Erythroblast (primary cell): ENCODE measurements around the gene KIF1B.

Source experiments
- DNase-seq, 2 experiments: peaks; one replicate each; lab custom pipeline; 2025; lab: John Stamatoyannopoulos, UW
- GATA1 ChIP-seq: IDR thresholded peaks from 2 replicates; pipeline ENCODE4 v1.6.1; 2011; ENCODE audit warnings: low read depth, mild to moderate bottlenecking, control low read depth, low read length, moderate library complexity
- POLR2A ChIP-seq: IDR thresholded peaks from 2 replicates; pipeline ENCODE4 v1.6.1; 2011; ENCODE audit warnings: mild to moderate bottlenecking, low read length

KIF1B gene

DNA sequence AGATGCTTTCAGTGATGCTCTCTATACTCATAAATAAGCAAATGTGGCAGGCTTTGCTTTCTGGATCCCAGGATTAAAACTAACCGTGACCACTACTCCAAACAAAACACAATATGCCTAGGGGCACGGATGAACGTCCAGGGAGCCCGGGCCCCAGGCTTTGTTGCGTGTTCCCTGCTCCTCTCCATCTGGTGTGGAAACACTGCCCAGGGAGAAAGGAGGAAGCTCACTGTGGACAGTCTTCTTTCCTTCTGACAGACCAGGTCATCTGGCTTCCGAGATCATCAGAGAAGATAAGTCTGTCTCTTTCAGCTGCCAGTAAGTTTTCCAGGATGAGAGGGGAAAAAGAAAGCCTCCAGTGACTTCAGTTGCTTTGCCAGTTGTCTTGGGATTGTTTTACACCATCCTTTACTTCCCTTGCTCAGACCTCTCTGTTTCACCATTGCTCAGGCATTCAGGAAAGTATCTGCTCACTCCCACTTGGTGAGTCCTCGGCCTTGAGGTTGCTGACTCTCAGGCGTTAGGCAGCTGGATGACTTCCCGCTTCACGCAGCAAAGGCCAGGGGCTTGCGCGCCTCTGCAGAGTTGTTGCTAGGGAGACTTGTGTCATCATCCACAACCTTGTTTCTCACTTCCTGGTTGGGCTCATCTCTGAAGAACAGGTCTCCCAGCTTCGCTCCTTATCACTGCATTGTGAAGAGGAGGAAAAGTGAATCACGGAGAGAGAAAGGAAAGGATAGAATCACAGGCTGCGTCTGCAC is 167.9 kb downstream of the KIF1B start:
- TF ChIP-seq GATA1 (no peak), POLR2A (no peak)
- DNase-seq = peak in 1 of 2 experiments; percentile 21

DNA sequence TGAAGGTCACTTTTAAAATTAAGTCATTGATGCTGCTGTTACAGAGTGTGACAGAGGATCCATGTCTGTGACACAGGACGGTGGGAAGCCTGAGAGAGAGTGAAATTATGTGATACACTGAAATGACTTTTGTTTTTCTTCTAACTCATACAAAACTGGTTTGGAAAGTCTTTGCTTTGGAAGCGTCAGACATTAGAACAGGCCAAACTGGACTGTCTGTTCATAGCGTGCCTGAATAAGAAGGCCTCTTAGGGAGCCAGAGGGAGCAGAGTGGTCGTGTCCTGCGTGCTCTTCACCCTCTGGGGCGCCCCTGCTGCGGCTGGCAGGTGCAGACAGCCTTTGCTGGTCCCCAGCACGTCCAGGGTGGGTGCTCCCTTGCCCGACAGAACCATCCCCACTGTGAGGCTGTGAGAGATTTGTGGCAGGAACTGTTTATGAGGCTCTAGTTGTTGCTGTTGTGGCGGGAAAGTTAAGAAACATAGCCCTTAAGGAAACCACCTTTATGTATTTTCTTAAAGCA is 168.8 kb downstream of the KIF1B start:
- TF ChIP-seq GATA1 (no peak), POLR2A (no peak)
- no peak for DNase-seq

DNA sequence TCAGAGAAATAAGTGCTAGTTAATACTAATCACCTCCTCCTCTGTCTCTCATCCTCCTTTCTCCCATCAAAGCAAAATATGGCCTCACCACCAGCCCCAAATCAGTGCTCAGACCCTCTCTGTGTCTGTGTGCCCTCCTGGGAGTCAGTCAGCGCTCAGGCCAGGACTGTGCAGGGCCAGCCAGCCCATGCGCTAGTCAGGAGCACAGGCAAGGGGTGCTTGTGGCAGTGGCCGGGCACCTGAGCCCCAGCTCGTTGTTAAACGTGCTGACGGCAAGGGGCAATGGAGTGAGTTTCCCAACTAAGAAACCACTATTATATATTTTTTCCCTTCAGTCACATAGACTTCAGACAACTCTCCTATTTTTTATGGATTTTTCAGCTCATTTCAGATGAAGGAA is 169.3 kb downstream of the KIF1B start:
- TF ChIP-seq POLR2A = no peak
- no peak for TF ChIP-seq GATA1
- no peak for DNase-seq

DNA sequence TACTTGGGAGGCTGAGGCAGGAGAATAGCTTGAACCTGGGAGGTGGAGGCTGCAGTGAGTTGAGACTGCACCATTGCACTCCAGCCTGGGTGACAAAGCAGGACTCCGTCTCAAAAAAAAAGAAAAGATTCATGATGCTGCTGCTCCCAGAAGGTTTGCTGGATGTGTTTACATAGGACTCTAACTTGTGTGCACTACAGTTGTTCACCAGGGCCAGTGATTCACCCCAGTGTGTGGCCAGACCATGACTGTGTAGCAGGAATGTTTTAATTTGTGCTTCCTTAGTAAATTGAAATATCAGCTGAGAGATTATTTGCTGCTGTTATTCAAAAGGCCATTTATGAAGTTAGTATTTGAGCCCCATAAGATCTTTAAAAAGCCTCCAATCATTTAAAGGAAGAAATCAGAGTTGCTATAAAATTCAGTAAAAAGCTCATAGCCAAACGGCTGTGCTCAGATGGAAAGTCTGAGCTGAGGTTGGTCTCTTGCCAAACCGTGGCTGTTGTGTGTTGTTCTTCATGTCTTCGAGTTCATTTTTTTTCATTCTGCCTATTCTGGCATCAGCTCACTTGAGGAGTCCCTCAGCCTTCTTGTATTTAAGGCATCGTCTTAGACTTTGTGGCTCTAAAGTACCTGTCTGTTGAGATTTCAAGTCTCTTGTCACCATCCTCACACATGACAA is 170.4 kb downstream of the KIF1B start:
- no peak for DNase-seq
- TF ChIP-seq GATA1 (no peak), POLR2A (no peak)

DNA sequence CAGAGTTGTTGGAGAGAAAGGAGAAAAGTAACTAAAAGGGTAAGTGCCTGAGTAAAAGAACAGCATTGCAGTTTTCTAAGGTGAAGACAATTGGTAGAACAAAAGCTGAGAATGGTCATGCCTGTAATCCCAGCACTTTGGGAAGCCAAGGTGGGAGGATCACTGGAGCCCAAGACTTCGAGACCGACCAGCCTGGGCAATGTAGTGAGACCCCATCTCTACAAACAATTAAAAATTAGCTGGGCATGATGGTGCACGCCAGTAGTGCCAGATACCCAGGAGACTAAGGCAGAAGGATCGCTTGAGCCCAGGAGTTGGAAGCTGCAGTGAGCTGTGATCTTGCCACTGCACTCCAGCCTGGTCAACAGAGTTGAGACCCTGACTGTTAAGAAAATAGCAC is 173.3 kb downstream of the KIF1B start:
- no peak for DNase-seq
- TF ChIP-seq GATA1 (no peak), POLR2A (no peak)

DNA sequence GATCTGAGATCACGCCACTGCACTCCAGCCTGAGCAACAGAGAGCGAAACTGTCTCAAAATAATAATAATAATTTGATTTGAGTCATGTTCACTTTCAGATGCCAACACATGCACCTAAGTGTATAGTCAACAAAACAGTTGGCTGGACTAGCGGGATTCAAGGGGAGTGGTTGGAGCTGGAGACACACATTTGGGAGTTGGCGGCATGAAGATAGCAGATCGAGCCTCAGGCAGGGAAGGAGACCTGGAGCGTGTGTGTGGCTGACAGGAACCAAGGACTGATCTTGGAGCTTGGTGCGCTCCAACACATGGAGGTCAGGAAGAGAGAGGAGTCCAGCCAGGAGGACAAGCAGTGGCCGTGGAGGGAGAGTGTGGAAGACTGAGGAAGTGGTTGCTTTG is 173.8 kb downstream of the KIF1B start:
- DNase-seq = no peak
- TF ChIP-seq GATA1 (no peak), POLR2A (no peak)

DNA sequence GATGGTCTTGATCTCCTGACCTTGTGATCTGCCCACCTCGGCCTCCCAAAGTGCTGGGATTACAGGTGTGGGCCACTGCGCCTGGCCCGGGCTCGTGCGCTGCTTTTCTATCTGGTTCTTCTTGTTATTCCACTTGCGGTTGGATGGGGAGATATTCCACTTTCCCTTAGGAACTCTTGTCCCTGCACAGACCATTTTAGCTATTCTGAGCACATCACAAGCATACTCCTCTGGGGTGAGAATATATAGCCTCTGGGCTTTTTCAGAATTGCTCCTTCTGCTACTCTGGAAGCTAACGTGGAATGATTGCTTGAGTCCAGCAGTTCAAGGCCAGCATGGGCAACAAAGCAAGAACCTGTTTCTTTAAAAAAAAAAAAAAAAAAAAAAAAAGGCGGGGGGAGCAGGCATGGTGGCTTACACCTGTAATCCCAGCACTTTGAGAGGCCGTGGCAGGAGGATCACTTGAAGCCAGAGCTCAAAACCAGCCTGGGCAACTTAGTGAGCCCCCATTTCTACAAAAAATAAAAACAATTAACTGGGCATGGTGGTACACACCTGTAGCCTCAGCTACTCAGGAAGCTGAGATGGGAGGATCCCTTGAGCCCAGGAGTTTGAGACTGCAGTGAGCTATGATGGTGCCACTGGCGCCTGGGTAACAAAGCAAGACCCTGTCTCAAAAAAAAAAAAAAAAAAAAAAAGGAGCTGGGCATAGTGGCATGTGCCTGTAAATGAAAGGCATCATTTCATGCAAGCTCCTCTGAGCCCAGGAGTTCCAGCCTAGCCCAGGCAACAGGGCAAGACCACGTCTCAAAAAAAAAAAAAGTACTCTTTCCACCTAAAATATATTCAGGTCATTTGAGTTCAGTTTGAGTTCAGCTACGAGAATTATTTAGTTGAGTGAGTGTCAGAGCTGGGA is 176.6 kb downstream of the KIF1B start:
- TF ChIP-seq POLR2A (no peak), GATA1 (no peak)
- DNase-seq = no peak

DNA sequence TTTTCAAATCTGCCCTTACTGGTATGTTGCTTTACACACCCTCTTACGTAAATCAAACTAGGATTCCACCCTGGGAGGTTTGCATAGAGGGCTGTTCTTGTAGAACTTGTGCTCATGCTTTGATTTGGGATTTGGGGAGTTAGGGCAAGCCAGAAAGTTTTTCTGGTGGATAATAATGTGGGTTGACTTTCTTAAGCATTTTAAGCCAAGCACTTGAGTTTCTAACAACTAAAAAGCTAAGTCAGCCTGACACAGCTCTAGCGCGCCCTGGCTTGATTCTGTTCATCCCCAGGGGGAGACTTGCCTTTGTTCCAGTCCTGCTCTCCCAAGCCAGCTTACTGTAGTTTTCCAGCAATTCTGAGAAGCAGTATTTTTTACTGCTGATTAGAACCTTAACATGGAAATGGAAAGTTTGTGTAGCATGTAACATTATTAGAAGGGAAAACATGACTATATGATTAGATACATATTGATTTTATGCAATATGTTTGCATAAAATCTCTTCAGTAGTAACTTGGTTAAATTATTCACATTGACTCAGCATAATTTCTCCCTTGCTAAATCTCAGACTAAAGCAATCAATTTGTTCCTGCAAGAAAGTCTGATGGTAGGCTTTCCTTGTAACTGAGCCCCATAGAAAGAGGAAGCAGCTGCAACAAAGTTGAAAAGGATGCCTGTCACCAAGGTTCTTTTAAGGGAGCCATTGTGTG is 177.5 kb downstream of the KIF1B start:
- peak in 1 of 2 experiments; percentile 42 for DNase-seq
- no peak for TF ChIP-seq POLR2A
- TF ChIP-seq GATA1 = no peak

DNA sequence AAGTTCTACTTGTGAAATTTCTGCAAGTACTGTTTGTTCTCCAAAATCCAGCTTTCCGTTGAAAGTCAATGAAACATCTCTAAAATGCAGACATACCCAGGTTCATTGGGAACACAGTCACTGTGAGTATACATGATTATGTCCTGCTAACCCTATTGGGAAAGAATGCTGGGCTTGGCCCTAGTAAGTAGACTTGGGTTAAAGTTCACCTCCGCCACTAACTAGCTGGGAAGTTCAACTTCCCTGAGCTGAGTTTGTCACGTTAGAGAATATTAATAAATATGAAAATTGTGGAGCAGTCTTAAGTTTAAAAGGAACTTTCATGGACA is 178.0 kb downstream of the KIF1B start:
- TF ChIP-seq GATA1 (no peak), POLR2A (no peak)
- DNase-seq = no peak

DNA sequence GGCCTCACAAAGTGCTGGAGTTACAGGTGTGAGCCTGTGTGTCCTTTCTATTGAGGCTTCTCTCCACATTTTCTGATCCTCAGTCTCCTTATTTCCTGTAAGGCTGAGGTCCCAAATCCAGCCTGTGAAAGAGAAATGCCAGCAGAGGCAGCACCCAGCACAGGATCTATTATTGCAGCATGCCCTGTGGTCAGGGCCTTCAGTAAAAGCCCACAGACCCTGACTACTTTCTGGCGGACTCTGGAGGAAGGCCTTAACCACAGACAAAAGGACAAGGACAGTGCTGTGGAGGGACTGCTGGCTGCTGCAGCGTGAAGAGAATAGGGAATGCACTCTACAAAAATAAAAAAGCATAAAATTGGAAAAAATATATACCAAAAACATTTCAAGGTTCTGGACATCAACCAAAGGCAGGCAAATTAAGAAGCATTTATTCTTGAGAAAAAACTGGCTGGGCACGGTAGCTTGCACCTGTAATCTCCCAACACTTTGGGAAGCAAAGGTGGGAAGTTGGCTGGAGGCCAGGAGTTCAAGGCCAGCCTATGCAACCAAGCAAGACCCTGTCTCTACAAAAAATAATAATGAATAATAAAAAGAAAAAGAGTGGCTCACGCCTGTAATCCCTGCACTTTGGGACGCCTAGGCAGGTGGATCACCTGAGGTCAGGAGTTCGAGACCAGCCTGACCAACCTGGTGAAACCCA is 179.1 kb downstream of the KIF1B start:
- DNase-seq = no peak
- TF ChIP-seq GATA1 (no peak), POLR2A (no peak)

DNA sequence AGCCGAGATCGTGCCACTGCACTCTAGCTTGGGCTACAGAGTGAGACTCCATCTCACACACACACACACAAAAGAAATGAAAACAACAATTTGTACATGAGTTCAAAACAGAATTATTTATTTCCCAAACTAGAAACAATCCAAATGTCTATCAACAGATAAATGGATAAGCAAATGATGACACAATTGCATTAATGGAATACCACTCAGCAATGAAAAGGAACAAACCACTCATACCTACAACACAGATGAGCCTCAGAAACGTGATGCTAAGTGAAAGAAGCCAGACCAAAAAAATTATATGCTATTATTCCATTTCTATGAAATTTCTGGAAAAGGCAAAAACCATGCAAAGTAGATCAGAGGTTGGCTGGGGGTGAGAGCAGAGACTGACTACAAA is 186.5 kb downstream of the KIF1B start:
- DNase-seq = no peak

DNA sequence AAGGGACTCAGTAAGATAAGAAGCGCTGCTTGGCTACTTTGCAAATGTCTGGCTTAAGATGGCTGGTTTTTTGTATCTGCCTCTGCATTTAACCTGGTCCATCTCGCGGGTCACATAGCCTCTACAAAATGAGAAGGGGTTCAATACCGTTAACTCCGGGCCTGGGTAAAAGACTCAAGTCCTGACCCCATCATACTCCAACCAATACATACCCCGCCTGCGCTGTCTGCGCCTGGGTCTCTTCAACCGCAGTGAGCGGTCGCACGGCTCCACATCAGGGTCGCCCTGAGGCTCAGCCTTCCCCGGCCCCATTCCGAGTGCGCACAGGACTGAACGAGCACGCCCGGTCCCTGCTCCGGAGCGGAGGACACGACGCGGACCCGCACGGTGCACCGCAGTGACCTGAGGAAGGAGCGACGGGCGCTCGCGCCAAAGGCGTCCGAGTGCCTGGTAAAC is 187.9 kb downstream of the KIF1B start:
- DNase-seq = no peak
- TF ChIP-seq POLR2A = no peak
- no peak for TF ChIP-seq GATA1

More for the DNA sequence above, 186.5 kb downstream of the KIF1B start:
- TF ChIP-seq GATA1 (no peak), POLR2A (no peak)

DNA sequence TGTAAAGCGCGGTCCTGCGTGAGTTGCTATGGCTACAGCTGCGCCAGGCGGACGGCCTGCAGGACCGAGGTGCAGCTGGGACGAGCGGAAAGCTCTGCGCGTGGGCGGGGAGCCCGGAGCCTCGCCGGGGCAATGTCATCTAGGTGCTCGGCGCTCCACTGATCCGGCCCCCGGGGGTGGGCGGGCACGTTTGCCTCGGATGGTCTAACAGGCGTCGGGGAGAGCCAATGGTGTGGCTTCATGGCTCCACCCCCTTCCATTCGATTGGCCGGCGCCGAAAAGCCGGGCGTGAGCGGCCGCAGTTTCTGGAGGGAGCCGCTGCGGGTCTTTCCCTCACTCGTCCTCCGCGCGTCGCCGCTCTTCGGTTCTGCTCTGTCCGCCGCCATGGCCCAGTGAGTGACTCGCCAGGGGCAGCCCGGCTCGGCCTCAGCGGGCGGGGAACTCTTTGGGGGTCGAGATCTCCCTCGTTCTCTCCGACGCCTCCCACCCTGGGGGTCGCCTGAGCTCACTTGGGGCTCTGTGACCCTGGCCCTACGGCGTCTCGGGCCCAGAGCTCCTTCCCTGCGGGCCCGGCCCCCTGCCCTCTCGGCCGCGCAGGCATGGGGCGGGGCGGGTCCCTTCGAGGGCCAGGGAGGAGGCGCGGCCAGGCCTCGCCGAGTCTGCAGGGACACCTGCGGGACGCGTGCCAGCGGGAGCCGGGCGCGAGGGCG is 188.5 kb downstream of the KIF1B start, which contains the start of gene PGD:
TSS of gene PGD (plus strand) at position 331 of the 710 bp plus-strand sequence. CDS start at position 385, 54 bp downstream.
- TF ChIP-seq POLR2A (peak; percentile 93), GATA1 (no peak)
- peak; percentile 97 to 98 for DNase-seq
